ENCODE data around the gene ZNF121.
A peak's percentile ranks its signal among the peaks of the same experiment; 100 is the strongest.
"Not testable (repeated sequence)": the region's sequence is repeated elsewhere in the genome, so short reads cannot be mapped to it uniquely, and the experiment has no call there.

Gene ZNF121

DNA sequence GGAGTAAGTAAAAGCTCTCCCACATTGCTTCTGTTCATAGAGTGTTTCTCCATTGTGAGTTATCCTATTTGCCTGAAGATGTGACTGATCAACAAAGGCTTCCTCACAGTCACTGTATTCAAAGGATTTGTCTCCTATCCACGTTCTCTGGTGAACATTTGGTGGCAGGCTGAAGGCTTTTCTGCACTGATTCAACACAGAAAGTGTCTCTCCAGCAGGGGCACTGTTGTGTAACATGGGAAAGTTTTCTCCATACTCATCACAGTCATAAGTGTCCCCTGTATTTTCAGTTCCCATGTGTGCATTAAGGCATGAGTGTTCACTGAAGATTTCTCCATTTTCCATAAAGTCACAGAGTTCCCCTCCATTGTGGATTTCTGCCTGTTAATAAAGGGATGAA lies 17.6 kb downstream of the ZNF121 start:
- DNase-seq (ENCODE audit: low read depth) = no peak
- no peak overlapping the region for H3K4me3 ChIP-seq (ENCODE audit: low read depth, low read length)
- TF ChIP-seq, protein P1, sequence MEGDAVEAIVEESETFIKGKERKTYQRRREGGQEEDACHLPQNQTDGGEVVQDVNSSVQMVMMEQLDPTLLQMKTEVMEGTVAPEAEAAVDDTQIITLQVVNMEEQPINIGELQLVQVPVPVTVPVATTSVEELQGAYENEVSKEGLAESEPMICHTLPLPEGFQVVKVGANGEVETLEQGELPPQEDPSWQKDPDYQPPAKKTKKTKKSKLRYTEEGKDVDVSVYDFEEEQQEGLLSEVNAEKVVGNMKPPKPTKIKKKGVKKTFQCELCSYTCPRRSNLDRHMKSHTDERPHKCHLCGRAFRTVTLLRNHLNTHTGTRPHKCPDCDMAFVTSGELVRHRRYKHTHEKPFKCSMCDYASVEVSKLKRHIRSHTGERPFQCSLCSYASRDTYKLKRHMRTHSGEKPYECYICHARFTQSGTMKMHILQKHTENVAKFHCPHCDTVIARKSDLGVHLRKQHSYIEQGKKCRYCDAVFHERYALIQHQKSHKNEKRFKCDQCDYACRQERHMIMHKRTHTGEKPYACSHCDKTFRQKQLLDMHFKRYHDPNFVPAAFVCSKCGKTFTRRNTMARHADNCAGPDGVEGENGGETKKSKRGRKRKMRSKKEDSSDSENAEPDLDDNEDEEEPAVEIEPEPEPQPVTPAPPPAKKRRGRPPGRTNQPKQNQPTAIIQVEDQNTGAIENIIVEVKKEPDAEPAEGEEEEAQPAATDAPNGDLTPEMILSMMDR (IDR thresholded peaks at IDR 0.05; ENCODE audit: control insufficient read depth, extremely low read depth, insufficient read depth) = no peak

GRCh38 chr19:9565900-9566705 lies 18.2 kb downstream of the ZNF121 start:
- DNase-seq (ENCODE audit: low read depth) = no peak
- H3K4me3 ChIP-seq (ENCODE audit: low read depth, low read length) = no peak overlapping the region
- TF ChIP-seq, protein P1 (IDR thresholded peaks at IDR 0.05; ENCODE audit: control insufficient read depth, extremely low read depth, insufficient read depth) = no peak

GRCh38 chr19:9552536-9553274 lies 31.6 kb downstream of the ZNF121 start:
- DNase-seq (ENCODE audit: low read depth) = no peak
- H3K4me3 ChIP-seq (ENCODE audit: low read depth, low read length) = no peak overlapping the region
- TF ChIP-seq, protein P1 (IDR thresholded peaks at IDR 0.05; ENCODE audit: control insufficient read depth, extremely low read depth, insufficient read depth) = no peak

GRCh38 chr19:9547870-9548269 lies 36.4 kb downstream of the ZNF121 start:
- no peak for DNase-seq (ENCODE audit: low read depth)
- TF ChIP-seq, protein P1 (IDR thresholded peaks at IDR 0.05; ENCODE audit: control insufficient read depth, extremely low read depth, insufficient read depth) = no peak
- H3K4me3 ChIP-seq (ENCODE audit: low read depth, low read length) = no peak overlapping the region

DNA sequence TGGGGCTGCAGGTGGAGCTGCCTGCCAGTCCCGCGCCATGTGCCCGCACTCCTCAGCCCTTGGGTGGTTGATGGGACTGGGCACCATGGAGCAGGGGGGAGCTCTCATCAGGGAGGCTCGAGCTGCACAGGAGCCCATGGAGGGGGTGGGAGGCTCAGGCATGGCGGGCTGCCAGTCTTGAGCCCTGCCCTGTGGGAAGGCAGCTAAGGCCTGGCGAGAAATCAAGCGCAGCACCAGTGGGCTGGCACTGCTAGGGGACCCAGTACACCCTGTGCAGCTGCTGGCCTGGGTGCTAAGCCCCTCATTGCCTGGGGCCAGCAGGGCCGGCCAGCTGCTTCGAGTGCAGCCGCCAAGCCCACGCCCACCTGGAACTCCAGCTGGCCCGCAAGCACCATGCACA lies 43.0 kb downstream of the ZNF121 start:
- H3K4me3 ChIP-seq (ENCODE audit: low read depth, low read length) = not testable (repeated sequence)

GRCh38 chr19:9539921-9540320 lies 44.4 kb downstream of the ZNF121 start:
- not testable (repeated sequence) for H3K4me3 ChIP-seq (ENCODE audit: low read depth, low read length); DNase-seq (ENCODE audit: low read depth)

More for the DNA sequence above, 43.0 kb downstream of the ZNF121 start:
- DNase-seq (ENCODE audit: low read depth) = not testable (repeated sequence)

DNA sequence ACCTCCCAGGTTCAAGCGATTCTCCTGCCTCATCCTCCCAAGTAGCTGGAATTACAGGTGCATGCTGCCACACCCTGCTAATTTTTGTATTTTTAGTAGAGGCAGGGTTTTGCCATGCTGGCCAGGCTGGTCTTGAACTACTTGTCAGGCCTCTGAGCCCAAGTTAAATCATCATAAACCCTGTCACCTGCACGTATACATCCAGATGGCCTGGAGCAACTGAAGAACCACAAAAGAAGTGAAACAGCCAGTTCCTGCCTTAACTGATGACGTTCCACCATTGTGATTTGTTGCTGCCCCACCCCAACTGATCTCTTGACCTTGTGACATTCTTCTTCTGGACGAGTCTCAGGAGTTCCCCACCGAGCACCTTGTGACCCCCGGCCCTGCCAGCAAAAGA lies 45.1 kb downstream of the ZNF121 start:
- not testable (repeated sequence) for DNase-seq (ENCODE audit: low read depth)
- H3K4me3 ChIP-seq (ENCODE audit: low read depth, low read length) = peak overlapping the region; percentile 96

DNA sequence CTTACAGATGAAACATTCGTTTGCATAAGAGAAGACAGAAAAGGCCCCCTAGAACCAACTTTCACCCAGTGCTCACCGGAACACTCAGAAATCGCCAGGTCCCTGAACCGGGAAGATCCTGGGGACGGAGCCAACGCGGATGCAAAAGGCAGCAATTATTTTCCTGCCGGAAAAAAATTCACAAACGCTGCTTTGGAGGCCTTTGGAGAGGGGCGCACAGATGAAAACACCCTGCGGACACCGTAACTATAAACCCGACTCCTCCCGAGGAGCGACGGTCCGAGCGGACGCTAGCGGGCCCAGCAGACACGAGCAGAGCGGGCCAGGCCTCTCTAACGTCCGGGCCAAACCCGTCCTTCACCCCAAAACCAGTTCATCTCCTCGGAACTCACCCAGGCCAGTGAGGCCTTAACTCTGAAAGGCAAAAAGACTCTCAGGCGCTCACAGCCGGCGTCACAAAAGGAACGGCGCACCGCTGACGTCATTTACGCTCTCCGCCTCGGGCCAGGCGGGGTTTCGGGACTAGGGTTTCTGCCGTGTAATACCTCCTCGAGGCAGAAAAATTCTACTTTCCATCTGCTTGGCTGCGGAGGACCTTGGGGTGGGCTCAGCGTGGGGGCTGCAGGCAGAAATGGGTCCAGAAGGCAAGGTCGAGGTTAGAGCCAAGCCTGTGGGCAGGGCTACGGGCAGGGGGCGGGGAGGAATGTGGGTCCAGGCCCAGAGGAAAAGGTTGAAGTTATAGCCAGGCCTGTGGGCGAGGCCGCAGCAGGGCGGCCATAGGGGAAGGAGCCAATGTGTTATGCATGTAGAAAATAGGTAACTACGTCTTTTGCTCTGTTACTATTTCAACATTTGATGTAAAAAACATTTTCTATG lies 45.9 kb downstream of the ZNF121 start, which contains the start of gene ZNF426:
ZNF426 (minus strand) TSS at position 463 of the 876 bp plus-strand sequence. CDS start 2,413 bp downstream, outside the sequence.
- peak; percentile 80 for DNase-seq (ENCODE audit: low read depth)
- TF ChIP-seq, protein P1 (IDR thresholded peaks at IDR 0.05; ENCODE audit: control insufficient read depth, extremely low read depth, insufficient read depth) = no peak
- H3K4me3 ChIP-seq (ENCODE audit: low read depth, low read length) = peak within 1 kb of the TSS; percentile 96
